A549 treated with AZD2906 at 1 μM for 4 hours (cell line): ENCODE results near the gene RBM12. TPM values are rescaled to one million over a fixed set of nuclear protein-coding genes. Genes with fewer than 3 reads are reported as not detected.

Source experiments
- total RNA-seq: library from RNA; stranded (reverse); fragments of 200-300 nt; extraction: Qiagen RNA extraction; gene quantifications from 5 replicates; pipeline ENCODE4 v1.2.3, GENCODE V29; 2022

RBM12 gene, protein sequence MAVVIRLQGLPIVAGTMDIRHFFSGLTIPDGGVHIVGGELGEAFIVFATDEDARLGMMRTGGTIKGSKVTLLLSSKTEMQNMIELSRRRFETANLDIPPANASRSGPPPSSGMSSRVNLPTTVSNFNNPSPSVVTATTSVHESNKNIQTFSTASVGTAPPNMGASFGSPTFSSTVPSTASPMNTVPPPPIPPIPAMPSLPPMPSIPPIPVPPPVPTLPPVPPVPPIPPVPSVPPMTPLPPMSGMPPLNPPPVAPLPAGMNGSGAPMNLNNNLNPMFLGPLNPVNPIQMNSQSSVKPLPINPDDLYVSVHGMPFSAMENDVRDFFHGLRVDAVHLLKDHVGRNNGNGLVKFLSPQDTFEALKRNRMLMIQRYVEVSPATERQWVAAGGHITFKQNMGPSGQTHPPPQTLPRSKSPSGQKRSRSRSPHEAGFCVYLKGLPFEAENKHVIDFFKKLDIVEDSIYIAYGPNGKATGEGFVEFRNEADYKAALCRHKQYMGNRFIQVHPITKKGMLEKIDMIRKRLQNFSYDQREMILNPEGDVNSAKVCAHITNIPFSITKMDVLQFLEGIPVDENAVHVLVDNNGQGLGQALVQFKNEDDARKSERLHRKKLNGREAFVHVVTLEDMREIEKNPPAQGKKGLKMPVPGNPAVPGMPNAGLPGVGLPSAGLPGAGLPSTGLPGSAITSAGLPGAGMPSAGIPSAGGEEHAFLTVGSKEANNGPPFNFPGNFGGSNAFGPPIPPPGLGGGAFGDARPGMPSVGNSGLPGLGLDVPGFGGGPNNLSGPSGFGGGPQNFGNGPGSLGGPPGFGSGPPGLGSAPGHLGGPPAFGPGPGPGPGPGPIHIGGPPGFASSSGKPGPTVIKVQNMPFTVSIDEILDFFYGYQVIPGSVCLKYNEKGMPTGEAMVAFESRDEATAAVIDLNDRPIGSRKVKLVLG
- total RNA-seq = 74.1 to 88.6 TPM (median 81.7 TPM) in 5 replicates

DNA sequence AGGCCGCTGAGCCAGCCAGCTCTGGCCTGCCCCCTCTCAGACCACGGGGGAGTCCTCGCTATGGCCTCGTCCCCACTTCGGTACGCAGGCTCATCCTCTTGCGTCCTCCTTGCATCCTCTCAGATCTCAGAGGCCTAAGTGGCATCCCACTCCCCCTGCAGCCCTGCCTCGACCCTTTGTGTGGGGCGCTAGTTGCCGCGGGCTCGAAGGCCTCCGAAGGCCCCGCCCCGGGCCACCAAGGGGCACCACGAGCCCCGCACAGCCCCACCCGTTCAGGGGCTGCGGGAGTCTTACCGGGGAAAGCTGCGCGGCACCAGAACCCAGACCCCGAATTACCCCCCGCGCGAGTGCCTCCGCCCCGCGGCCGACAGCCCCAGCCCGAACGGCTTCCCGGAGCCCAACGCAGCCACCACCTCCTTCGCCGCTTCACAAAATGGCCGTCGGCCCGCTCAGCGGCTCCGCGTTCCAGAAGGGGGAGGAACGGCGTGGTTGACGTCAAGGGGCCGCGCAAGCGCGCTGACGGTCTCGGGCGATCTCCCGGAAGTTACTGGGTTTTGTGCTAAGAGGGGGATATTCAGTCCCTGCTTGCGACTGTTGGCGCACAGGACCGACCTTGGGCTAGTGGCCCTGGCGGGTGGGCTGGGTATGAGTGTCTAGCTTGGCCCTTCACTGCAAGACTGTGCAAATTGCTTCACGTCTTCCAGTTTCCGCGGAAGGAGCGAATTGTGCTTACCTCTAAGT is at the start of gene RBM12, which contains the start of gene CPNE1:
RBM12 (minus strand) TSS at position 435 of the 741 bp plus-strand sequence. CDS start 9,578 bp downstream, outside the sequence.
CPNE1 (minus strand) TSS at position 435 of the 741 bp plus-strand sequence. CDS start 31,977 bp downstream, outside the sequence.

DNA sequence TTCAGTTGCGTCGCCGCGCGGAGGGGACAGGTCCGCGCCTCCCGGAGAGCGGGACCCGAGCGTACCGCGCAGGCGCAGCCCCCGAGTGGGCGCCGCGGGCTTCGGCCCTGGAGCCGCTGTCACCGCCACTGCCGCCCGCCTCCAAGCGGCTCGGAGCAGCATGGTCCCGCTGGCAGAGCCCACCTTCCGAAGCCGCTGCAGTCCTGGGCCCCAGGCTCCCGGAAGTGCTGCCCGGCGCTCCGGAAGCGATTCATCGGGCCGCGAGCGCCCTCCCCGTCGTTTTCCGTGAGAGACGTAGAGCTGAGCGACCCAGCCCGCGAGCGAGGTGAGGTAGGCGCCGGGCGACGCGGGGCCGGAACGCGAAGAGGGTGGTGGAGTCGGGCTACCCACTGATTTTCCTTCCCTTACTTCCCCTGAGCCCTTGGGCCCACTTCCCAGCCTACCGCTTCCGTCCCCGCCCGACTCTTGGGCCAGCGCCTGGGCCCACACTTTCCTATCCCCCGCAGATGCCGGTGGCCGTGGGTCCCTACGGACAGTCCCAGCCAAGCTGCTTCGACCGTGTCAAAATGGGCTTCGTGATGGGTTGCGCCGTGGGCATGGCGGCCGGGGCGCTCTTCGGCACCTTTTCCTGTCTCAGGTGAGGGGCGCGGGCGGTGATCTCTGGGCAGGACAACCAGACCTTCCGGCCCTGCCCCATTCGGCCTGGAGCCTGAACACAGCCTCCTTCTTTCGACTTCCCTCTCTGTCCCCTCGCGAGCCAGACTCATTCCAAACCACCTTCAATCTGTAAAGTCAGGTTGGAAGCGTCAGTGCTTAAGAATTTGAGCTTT is 34.6 kb upstream of the RBM12 start, which contains the start of the genes NFS1 and ROMO1:
NFS1 (minus strand) TSS at position 226 of the 830 bp plus-strand sequence; CDS start at position 162, 64 bp downstream.
ROMO1 (plus strand) TSS at position 279 of the 830 bp plus-strand sequence; CDS start at position 507, 228 bp downstream.

DNA sequence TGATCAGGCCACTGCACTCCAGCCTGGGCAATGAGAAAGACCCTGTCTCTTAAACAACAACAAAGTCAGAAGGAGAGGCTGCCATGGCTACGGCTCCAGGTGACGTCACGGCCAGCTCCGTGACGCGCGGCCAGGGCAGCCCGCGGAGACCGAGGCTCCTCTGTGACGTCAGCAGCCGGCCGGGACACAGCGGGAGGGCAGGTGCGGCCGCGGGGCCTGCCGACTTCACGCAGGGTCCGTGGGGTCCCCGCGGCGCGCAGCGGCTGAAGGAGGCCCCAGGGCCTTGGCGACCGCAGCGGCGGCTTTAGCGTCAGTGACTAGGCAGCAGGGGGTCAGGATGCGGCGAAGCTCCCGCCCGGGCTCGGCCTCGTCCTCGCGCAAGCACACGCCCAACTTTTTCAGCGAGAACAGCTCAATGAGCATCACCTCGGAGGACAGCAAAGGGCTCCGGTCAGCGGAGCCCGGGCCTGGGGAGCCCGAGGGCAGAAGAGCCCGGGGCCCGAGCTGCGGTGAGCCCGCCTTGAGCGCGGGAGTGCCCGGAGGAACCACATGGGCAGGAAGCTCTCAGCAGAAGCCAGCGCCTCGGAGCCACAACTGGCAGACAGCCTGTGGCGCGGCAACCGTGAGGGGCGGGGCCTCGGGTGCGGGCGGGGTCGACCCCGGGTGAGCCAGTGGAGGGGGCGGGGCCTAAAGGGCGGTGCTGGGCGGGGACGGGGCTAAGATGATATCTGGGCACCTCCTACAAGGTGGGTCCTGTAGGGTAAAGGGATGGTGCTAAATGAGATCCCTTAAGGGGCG is 48.8 kb downstream of the RBM12 start, which contains the start of gene SPAG4:
SPAG4 (plus strand) TSS at position 163 of the 798 bp plus-strand sequence; CDS start at position 338, 175 bp downstream.

Other genes with a start within 250 kb of the RBM12 start
- gene GDF5, start 226.7 kb downstream of the RBM12 start, total RNA-seq = not detected in 5 replicates
- 22.7 to 30.3 TPM (median 24.9 TPM) in 5 replicates for gene CEP250, start 209.3 kb downstream of the RBM12 start, total RNA-seq
- gene C20orf173, start 135.2 kb downstream of the RBM12 start, total RNA-seq = not detected in 5 replicates
- gene ERGIC3, start 122.8 kb downstream of the RBM12 start, total RNA-seq = 212 to 242 TPM (median 237 TPM) in 5 replicates
- gene SPAG4, start 49.1 kb downstream of the RBM12 start, total RNA-seq = 4.3 to 6.1 TPM (median 5.0 TPM) in 5 replicates
- 180 to 219 TPM (median 217 TPM) in 5 replicates for gene CPNE1, start within 50 bp of the RBM12 start, total RNA-seq
- gene NFS1, start 34.5 kb upstream of the RBM12 start, total RNA-seq = 31.9 to 40.5 TPM (median 39.0 TPM) in 5 replicates
- gene ROMO1, start 34.5 kb upstream of the RBM12 start, total RNA-seq = 355 to 414 TPM (median 372 TPM) in 5 replicates
- 179 to 221 TPM (median 197 TPM) in 5 replicates for gene RBM39, start 77.4 kb upstream of the RBM12 start, total RNA-seq
- gene PHF20, start 107.1 kb upstream of the RBM12 start, total RNA-seq = 32.2 to 42.6 TPM (median 34.1 TPM) in 5 replicates